Cardiac septum (tissue), 1 donor: ENCODE results near the gene WDR76. TPM values are rescaled to one million over a fixed set of nuclear protein-coding genes. Genes with fewer than 3 reads are reported as not detected.
"Not testable (repeated sequence)": the region's sequence is repeated elsewhere in the genome, so short reads cannot be mapped to it uniquely, and the experiment has no call there.

Source experiments
- DNase-seq: peaks from one replicate; pipeline ENCODE4 v3.0.0-alpha.2; 2020; ENCODE audit warnings: low spot score
- intact Hi-C: fragments of 100-400 bp; cut with DNase I; formaldehyde crosslinking; loops from one replicate; pipeline ENCODE4 v1.14.0; 2022
- long read RNA-seq: library from polyadenylated mRNA; unstranded; transcript quantifications from one replicate; pipeline ENCODE4 v2.0.0, GENCODE V29; 2021
- total RNA-seq: library from RNA; stranded (reverse); fragmentation: NEBNext Ultra II Directional; extraction: Animal tissue kit (Norgen Biotek cat#: 25700); gene quantifications from one replicate; pipeline ENCODE4 v1.2.1, GENCODE V29; 2021
- donor health status: DM: no; HTN: no; CAD: no.

The WDR76 gene
- total RNA-seq = 0.97 TPM
- long read RNA-seq, partial matches to known transcripts = 0 of 2 reads
- long read RNA-seq, other reads (novel, unspliced or antisense) = 0 of 2 reads

DNA sequence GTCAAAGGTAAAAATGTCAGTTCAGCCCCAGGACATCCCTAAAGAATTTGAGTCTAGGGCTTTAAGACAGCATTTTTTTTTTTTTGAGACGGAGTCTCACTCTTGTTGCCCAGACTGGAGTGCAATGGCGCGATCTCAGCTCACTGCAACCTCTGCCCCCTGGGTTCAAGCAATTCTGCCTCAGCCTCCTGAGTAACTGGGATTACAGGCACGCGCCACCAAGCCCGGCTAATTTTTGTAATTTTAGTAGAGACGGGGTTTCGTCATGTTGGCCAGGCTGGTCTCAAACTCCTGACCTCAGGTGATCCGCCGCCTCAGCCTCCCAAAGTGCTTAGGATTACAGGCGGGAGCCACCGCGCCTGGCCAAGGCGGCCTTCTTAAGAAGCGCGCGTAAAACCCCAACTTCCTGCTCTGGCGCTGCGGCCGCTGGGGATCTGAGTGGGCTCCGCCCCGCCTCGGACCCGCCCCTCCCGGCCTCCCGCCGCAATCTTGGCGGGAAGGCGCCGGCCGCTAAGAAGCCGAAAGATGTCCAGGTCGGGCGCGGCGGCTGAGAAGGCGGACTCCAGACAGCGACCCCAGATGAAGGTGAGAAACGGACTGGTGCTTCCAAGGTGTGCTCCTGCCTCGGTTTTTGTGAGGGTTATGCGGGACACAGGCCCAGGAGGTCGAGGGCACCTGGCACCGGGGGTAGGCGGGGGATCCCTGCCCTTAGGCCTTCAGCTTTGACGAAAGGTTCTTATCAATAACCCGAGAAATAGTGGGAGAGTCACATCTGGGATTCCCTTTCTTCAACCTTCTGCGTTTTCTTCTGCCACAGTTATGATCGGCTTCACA is at the start of gene WDR76:
Gene WDR76, plus strand, starts transcription at position 495 of the 834 bp plus-strand sequence. Its CDS starts 31 bp downstream, at position 526.
- intact Hi-C loops = no loop called here
- DNase-seq = peak; percentile 89

DNA sequence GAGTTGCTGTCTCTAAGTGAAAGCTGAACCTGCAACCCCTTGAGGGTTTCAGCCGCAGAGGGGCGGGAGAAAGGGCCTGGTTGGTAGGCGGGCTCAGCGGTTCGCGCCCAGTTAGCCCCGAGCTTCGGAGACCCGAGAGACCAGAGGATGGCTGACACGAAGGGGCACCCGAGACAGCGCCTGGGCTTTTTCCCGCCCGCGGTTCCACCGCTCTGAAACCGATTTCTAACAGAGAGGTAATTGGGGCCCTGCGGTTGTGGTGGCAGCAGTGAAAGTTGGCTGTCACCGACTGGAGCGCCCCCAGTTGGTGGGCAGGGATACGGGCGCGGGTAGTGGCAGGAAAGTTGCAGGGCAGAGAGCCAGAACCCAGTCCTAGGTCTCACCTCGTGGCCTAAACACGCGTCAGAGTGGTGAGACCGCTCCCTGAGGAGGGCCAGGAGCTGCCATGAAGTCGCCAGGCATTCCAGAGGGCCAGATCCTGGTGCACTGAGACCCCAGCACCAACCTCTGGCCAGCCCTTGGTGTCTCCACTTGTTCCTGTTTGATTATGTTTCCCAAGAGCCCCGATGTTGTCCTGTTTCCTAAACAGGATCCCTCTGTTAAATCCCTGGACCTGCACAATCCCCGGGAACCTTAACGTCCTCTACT is 49.4 kb upstream of the WDR76 start:
- intact Hi-C loops = no loop called here
- peak; percentile 86 for DNase-seq

DNA sequence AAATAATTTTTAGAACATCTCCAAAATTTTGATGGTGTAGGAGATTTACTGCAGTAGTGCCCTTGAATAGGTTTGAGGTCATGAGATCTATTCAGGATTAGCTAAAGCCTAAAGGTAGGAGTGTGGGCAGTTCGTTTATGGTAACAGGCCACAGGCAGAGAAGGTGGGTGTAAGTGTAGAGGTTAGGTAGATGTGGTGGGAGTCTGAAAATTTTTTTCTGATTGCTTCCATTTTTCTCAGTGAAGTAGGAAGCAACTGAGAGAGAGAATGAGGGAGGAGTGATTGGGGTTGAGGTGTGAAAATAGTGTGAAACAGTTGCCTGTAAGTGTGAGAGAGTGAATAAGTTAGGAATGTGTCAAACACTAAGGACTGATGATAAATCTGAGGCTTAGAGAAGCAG is 47.8 kb upstream of the WDR76 start:
- DNase-seq = no peak
- intact Hi-C loops = no loop called here

DNA sequence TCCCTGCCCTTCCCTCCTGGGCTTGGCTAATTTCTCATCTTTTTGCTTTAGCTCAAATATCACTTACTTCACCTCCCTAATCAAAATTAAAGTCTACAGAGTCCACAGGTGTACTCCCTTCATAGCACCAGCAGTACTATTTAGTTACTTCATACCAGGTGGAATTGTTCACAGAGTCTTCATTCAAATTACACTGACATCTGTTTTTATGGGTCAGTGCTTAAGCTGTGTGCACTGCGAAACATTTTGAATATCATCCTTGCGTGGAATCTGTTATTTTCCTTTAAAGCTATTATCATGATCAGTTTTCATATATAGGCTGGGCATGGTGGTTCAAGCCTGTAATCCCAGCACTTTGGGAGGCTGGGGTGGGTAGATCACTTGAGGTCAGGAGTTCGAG is 37.4 kb upstream of the WDR76 start:
- intact Hi-C loops = no loop called here
- no peak for DNase-seq

DNA sequence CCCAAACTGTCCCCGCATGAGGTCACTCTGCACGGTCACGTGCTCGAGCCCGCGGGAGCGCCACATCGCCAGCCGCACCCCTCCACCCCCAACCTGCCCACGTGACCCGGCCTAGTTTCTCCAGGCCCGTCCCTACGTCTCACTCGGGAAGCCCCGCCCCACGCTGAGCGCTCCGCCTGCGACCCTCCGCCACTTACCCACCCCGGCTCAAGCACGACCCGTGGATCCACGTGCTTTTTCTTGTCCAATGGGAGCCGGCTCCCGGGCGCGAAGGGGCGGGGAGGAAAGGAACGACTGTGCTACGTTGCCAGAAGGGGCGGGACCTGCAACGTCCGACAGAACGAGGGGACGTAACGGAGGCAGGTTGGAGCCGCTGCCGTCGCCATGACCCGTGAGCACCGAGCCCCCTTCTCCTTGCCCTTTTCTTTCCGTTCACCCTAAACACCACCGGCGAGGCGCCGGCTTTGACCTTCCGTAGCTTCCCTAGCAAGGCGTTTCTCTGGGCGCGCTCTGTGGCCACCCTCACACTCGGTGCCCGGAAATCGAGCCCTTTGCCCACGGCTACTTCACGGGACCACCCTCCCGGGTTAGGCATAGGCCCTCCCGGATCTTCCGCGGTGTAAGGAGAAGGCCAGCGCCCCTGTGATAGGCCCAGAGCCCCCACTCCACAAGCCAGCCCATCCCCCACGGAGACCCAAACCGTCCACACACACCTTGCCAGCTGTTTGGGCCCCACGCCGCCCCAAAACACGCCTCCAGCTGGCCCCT is 34.6 kb upstream of the WDR76 start, which contains the start of gene SERF2:
Gene SERF2, plus strand, starts transcription at position 328 of the 768 bp plus-strand sequence. Its CDS starts 57 bp downstream, at position 385.
- DNase-seq = peak; percentile 100
- intact Hi-C loops = no loop called here

DNA sequence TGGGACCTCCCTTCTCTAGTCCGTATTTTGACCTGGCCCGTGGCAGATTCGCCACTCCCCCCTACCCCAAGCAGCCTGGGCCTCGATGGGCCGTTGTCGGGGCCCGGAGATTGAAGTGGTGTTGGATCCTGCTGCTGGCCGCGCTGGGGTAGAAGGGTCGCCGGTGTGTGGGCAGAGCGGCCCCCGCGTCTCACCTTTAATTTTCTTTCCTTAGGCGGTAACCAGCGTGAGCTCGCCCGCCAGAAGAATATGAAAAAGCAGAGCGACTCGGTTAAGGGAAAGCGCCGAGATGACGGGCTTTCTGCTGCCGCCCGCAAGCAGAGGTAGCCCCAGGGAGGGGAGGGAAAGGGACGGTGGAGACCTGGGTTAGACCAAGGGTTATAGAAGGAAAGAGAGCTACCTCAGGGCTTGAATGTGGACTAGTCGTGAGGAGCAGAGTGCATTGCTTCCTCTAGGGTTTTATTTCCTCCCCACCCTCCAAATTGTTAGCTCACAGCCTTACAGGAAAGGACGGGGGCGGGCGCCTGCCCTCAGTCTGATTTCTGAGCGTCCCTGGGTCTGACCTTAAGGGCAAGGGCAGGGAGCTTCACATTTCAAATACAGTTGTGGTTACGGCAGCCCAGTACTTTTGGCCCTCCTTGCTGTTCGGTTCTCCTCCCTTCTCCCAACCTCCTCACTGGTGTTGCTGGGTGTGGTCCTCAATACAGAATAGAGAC is 33.9 kb upstream of the WDR76 start:
- intact Hi-C loops = no loop called here
- DNase-seq = no peak

DNA sequence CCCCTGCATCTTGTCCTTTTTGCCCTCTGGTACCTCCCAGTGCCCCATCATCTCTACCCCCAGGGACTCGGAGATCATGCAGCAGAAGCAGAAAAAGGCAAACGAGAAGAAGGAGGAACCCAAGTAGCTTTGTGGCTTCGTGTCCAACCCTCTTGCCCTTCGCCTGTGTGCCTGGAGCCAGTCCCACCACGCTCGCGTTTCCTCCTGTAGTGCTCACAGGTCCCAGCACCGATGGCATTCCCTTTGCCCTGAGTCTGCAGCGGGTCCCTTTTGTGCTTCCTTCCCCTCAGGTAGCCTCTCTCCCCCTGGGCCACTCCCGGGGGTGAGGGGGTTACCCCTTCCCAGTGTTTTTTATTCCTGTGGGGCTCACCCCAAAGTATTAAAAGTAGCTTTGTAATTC is 33.2 kb upstream of the WDR76 start:
- intact Hi-C loops = no loop called here
- DNase-seq = no peak

DNA sequence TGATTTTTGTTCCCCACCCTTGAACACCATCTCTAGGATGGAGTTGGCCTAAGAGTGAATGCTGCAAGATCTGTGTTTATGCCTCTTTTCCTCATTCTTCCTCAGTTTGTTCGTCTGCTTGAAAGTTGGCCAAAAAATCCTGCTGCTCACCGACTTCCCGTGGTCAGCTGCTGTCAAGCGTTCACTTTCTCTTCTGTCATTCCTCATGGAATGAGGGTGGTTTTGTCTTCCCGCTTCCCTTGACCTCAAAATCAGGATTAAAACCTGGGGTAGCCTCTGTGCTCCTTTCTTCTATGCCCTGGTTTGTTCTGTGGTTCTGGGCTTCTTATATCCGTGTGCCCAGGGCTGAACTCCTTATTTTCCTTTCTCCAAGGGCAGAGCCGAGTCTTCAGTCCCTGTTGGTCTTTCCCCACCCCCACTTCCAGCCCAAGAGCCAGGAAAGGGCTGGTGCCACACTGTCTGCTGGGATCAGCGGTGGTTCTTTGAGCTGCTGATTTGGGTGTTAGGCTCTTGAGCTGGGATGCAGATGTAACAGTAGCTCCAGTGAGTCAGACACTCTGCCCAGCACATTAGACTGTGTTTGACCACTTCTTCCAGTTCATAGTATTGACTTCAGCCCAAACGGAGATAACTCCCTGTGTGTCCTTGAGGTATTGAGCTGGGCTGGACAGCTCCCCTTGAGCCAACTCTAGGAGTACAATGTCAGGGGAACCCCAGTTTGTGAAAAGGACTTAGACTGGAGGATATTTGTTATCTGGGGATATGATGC is 32.3 kb upstream of the WDR76 start:
- intact Hi-C loops = no loop called here
- DNase-seq = no peak

DNA sequence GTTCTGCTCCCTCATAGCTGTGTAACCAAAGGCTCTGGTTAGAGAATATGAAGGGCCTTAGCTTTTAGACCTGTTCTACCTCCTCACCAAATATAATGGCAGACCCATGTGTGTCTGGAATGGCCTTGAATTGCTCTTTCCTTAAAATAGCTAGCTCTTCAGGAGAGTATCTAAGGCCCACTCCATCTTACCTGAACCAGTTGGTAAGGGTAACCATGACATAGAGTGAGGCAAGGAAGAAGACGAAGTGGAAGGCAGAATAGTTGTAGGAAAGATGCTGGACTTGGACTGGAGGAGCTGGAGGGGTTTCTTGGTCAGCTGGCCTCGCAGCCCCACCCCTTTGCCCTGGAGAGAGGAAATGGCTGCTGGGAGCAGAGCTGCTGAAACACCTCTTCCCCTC is 31.6 kb upstream of the WDR76 start:
- intact Hi-C loops = no loop called here
- no peak for DNase-seq

DNA sequence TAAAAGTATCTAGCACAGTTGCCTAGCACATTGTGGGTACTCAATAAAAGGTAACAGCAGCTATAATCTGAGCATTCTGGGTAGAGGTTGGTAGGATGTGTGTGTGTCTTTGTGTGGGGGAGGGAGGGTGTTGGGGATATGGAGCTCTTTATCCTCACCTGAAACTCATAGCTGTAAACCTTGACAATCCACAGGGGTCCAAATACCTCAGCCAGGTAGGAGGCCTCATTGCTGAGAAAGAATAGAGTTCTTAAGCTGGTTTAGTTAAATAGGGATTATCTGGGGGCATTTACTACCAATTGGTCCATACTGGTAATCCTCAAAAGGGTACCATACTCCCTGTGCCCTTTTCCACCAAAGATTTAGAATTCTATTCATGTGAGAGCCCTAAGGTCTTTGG is 30.8 kb upstream of the WDR76 start:
- intact Hi-C loops = no loop called here
- no peak for DNase-seq

DNA sequence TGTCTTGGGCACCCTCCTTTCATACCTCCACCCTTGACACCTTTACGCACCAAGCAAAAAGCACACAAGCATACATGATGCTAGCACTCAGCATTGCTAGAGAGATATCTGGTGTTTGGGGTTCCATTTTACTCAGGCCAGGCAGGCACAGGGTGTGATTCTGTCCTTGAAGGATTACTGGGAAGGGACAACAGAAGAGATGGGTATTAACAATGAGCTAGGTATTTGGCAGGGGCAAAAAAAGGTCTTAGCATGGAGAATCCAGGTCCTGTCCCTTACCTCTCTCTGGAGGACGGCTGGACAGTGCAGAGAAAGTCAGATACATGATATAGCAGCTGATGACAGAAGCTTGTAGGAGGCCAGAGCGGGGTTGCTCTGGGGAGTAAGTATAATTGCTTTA is 30.2 kb upstream of the WDR76 start:
- intact Hi-C loops = no loop called here
- no peak for DNase-seq

DNA sequence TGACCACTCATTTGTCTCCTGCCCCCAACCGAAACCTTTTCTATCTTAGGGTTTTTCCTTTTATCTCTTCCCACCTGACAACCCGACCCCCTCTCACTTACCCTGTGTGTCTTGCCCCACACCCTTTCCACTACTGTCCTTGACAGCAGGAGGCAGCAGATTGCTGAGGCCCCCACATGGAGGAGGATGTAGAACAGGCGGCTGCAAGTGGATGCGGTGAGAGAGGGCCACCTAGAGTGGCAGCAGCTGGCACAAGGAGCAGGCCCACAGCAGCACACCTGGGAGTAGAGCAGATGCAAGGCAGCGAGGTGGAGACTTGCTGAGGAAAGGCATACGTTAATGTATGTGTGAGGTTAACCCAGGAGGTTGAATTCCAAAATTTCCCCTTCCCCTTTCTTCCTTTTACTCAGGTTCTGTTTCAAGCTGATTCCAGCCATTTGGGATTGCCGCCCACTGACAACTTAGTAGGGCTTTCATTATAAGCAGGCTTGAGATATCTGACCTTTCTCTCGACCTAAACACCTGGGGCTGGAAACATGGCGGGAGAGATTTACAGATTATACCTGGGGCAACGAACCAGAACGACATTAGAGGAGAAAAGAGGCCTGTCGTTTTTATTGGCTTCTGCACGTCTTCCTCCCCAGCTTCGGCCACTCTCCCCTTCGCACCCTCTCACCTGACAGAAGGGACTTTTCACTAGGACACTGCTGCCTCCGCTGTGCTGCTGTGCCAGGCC is 27.4 kb upstream of the WDR76 start:
- intact Hi-C loops = no loop called here

DNA sequence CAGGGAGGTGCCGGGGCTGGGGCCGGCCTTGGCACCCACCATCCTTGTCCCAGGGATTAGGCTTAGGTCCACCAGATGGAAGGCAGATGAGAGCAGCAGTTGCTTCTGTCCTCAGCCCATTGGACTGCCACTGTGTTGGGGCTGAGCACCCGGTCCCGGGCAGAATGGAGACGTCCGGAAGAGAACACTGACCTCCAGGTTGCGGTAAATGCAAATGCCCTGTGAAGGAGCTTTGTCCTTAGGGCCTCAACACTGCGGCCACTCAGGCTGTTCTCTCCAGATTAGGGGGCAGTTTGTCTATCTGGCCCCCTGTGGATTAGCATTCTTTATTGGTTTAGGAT is 26.9 kb upstream of the WDR76 start, which contains the start of gene SERINC4:
Gene SERINC4, minus strand, starts transcription at position 276 of the 341 bp plus-strand sequence. Its CDS starts 234 bp downstream, at position 42.
- intact Hi-C loops = loop anchor here (2.0 kb wide), 1 partner anchor 25 kb away; the partner anchor contains the start of gene MFAP1
- DNase-seq = no peak

More for the DNA sequence above, 27.4 kb upstream of the WDR76 start:
- DNase-seq = no peak

DNA sequence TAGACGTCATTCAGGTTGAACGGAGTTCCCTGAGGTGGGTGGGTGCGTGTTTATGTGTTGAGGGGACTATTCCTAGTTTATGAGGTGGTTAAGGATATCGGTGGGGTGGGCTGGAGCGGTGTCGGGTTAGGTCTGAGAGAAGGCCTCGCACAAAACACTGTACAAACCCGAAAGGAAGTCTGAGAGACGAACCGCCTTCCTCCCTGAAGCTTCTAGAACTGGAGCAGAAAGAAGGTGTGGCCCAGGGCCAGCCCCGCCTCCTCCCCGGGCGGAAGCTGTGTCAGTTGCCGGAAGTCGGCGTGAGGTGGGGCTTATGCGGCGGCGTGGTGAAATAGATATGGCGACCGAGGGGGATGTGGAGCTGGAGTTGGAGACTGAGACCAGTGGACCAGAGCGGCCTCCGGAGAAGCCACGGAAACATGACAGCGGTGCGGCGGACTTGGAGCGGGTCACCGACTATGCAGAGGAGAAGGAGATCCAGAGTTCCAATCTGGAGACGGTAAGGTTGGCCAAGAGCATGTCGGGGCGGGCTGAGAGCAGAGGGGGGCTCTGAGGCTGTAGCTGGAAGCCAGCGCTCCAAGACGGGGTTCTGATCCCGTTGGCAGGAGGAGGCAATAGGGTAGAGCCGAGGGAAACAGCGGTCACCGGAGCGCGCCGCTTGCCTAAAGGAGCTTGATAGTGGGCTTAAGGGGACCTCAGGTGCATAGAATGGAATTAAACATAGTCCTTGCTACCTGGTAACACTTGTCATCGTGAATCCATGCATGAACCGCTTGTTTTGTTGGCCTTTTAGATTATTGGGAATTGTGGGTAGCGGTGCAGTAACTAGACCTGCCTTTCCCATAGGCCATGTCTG is 26.3 kb upstream of the WDR76 start, which contains the start of gene HYPK:
Gene HYPK, plus strand, starts transcription at position 314 of the 856 bp plus-strand sequence. Its CDS starts 24 bp downstream, at position 338.
- intact Hi-C loops = loop anchor here (2.0 kb wide), 1 partner anchor 24 kb away; the partner anchor contains the start of gene MFAP1

DNA sequence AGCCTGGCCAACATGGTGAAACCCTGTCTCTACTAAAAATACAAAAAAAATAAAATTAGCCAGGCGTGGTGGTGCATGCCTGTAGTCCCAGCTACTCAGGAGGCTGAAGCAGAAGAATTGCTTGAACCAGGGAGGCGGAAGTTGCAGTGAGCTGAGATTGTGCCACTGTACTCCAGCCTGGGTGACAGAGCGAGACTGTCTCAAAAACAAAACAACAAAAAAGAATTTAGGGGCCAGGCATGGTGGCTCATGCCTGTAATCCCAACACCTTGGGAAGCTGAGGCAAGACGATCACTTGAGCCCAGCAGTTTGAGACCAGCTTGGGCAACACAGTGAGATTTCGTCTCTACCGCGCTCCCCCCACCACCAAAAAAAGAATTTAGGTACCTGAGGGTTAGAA is 24.1 kb upstream of the WDR76 start:
- intact Hi-C loops, DNase-seq: not testable (repeated sequence)

More for the DNA sequence above, 26.3 kb upstream of the WDR76 start, which contains the start of gene HYPK:
- peak; percentile 97 for DNase-seq

DNA sequence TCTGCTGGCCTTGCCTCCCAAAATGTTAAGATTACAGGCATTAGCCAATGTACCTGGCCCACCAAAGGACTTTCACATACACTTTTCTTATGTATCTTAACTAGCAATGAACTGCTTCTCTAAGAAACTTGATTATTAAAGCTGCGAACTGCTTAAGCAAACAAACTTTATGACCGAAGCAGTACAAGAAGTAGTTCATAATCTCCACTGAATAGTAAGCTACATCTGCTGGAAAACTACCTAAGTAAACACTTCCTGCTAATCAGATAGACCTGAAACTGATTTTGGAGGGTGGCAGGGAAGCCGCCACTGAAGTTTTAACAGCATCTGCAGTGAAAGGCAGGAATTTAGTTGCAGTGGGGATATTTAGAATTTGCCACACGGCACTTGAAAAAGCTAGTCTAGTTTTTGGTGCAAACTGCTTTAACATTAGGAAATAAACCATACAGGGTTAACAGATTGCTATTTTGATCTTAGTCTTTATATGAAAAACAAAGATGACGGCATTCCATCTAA is 18.3 kb upstream of the WDR76 start:
- intact Hi-C loops = no loop called here
- DNase-seq = no peak
